Measurements from ENCODE around the gene TLE4.

DNA sequence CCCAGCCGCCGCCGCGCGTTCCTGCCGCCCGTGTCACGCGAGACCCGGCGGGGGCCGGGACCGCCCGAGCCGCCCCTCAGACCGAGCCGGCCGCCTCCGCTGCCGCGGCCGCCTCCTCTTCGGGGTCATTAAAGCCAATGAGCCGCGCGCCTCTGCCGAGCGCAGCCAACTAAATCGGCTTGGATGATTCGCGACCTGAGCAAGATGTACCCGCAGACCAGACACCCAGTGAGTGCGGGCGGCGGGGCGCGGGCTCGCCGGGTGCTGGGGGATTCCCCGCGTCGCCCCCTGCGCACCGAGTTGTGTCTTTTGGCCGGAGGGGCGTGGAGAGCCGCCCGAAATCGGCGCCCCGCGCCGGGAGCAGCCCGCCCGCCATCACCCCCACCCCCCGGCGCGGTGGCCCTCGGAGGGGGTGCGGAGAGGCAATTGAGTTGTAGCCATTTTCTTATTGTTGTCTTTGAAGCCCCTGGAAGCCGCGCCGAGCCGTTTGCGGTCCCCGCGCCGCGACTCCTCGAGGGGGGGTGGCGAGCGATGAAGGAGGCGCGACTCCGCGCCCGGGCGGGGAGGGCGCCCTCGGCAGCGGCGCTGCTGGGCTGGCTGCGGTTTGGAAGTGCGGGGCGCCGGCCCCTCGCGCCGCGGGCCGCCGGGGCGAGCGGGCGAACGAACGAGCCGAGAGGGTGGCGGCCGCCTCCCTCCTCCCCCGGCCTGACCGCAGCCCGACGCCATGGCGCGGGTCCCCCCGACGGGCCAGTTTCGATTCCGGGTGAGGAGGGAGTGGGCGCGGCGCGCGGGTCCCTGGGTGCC is 1.0 kb downstream of the TLE4 start:
- TF ChIP-seq, protein P1, sequence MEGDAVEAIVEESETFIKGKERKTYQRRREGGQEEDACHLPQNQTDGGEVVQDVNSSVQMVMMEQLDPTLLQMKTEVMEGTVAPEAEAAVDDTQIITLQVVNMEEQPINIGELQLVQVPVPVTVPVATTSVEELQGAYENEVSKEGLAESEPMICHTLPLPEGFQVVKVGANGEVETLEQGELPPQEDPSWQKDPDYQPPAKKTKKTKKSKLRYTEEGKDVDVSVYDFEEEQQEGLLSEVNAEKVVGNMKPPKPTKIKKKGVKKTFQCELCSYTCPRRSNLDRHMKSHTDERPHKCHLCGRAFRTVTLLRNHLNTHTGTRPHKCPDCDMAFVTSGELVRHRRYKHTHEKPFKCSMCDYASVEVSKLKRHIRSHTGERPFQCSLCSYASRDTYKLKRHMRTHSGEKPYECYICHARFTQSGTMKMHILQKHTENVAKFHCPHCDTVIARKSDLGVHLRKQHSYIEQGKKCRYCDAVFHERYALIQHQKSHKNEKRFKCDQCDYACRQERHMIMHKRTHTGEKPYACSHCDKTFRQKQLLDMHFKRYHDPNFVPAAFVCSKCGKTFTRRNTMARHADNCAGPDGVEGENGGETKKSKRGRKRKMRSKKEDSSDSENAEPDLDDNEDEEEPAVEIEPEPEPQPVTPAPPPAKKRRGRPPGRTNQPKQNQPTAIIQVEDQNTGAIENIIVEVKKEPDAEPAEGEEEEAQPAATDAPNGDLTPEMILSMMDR (IDR thresholded peaks at IDR 0.05; ENCODE audit: insufficient read depth, low read length, poor library complexity, severe bottlenecking) = no peak
- TF ChIP-seq EZH2phosphoT487 (conservative IDR thresholded peaks at IDR 0.05; ENCODE audit: low read length) = no peak

Data from SU-DHL-6 (cell line).